Amniotic epithelial cell (primary cell): Measurements from ENCODE around the gene ELAVL2.

ENCODE experiments used
- DNase-seq: peaks from one replicate; pipeline ENCODE4 v3.0.0-alpha.2; 2010; ENCODE audit warnings: low read depth

ELAVL2 gene

GRCh38 chr9:23659346-23660006 is 166.6 kb downstream of the ELAVL2 start:
- DNase-seq = no peak

GRCh38 chr9:23658376-23659258 is 167.4 kb downstream of the ELAVL2 start:
- no peak for DNase-seq

GRCh38 chr9:23651051-23651450 is 175.0 kb downstream of the ELAVL2 start:
- DNase-seq = no peak

DNA sequence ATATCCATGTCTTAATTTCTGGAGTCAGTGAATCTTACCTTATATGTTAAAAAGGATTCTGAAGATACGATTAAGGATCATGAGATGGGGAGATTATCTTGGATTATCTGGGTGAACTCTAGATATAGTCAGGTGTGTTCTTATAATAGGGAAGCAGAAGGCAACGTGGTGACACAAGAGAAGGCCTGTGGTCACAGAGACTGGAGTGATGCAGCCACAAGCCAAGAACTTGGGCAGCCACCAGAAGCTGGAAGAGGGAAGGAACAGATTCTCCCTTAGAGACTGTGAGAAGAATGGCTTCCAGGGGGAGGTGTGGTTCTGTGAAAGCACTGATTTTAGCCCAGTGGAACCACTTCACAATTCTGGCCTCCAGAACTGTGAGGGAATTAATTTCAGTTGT is 177.4 kb downstream of the ELAVL2 start:
- DNase-seq = no peak

DNA sequence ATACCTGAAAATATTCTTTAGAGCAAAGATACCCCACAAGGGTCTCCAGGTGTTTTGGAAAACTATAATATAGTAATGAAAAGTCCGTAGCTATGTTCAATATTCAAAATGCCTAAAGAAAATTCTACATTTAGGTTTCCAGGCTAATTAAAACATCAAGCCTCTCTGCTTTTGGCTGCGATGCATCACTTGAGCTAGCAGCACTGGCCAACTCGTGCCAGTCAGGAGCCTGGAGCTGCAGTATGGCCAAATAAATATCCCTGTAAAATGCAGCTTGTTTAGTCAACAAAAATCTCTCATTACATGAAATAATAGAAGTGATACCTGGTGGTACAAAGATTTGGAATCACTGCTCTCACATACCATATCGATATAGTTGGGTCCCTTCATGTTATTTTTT is 181.1 kb downstream of the ELAVL2 start:
- DNase-seq = no peak

- DNase-seq = no peak
Observed at GRCh38 chr9:23644326-23644725, 181.7 kb downstream of the ELAVL2 start.

DNA sequence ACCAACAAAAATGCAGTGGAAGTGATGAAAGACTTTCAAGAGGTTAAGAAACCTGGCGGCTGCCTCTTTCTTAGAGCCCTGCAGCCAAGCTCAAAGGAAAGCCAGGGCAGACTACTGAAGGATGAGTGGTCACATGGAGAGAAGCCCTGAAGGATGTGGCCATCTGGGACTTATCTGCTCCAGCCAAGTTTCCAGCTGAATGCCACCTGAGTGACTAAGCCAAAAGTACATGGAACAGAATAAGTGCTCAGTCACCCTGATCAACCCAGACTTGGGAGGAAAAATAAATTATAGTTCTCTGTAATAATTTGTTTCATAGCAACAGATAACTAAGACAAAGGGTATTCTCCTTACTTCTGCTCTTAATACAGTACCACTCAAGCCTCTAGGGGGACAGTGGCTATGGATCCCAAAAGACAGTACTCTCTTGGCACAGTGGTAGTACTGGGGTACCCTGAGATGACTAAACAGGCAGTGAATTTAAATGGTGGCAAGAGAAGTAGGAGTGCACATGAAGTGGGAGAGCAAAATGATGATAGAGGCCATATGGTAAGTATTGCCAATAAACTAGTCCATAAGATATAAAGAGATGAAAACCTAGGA is 182.3 kb downstream of the ELAVL2 start:
- no peak for DNase-seq
